Activated CD8-positive, alpha-beta T cell treated with anti-CD3 and anti-CD28 coated beads for 36 hours (primary cell): ENCODE results near the gene HMGA1. TPM values are rescaled to one million over a fixed set of nuclear protein-coding genes. Genes with fewer than 3 reads are reported as not detected.

Experiments used
- ATAC-seq: fragments of 200-7000 bp; cut with Tn5 transposase; one replicate; pipeline ENCODE4 v1.10.0; 2021; ENCODE audit warnings: mild to moderate bottlenecking, moderate library complexity
- CTCF ChIA-PET: fragments of 350-600 bp; sonication (Branson Sonifier 250); formaldehyde crosslinking; loops from one replicate; lab custom pipeline; 2021; ENCODE audit warnings: antibody characterized with exemption; lab: Charles Lee
- POLR2A ChIA-PET: fragments of 350-600 bp; sonication (Branson Sonifier 250); formaldehyde crosslinking; loops from one replicate; lab custom pipeline; 2021; ENCODE audit warnings: antibody characterized with exemption; lab: Charles Lee
- DNase-seq: peaks from one replicate; pipeline ENCODE4 v3.0.0-alpha.2; 2020
- H3K27ac Mint-ChIP-seq: one replicate; pipeline ENCODE4 v1.8.0; 2021; ENCODE audit warnings: mild to moderate bottlenecking, mixed read lengths
- H3K27me3 Mint-ChIP-seq: one replicate; pipeline ENCODE4 v1.8.0; 2021; ENCODE audit warnings: mixed read lengths
- H3K36me3 Mint-ChIP-seq: one replicate; pipeline ENCODE4 v1.8.0; 2021; ENCODE audit warnings: low read depth, mixed read lengths
- H3K4me1 Mint-ChIP-seq: one replicate; pipeline ENCODE4 v1.8.0; 2021; ENCODE audit warnings: low read depth, mixed read lengths
- H3K4me3 Mint-ChIP-seq: one replicate; pipeline ENCODE4 v1.8.0; 2021; ENCODE audit warnings: mild to moderate bottlenecking, moderate library complexity, mixed read lengths
- H3K9me3 Mint-ChIP-seq: one replicate; pipeline ENCODE4 v1.8.0; 2021; ENCODE audit warnings: mixed read lengths
- CTCF ChIP-seq: fragments of 200-600 bp; IDR thresholded peaks from one replicate; pipeline ENCODE4 v1.8.0; 2022; ENCODE audit warnings: antibody characterized with exemption, mild to moderate bottlenecking
- intact Hi-C: fragments of 100-400 bp; cut with micrococcal nuclease; formaldehyde crosslinking; loops from one replicate; pipeline ENCODE4 v1.10.0; 2022
- total RNA-seq, 2 experiments: library from RNA; stranded (reverse); gene quantifications; one replicate each; pipeline ENCODE4 v1.2.3, GENCODE V29; 2021

HMGA1 gene
- total RNA-seq, 2 experiments from 2014 or later = 683 to 709 TPM

GRCh38 chr6:34230653-34231371, 5.9 kb upstream of the HMGA1 start:
- TF ChIP-seq CTCF = no peak
- POLR2A ChIA-PET = no interaction called here

GRCh38 chr6:34231566-34232336, 4.9 kb upstream of the HMGA1 start:
- no peak for ATAC-seq

More at GRCh38 chr6:34230653-34231371, 5.9 kb upstream of the HMGA1 start:
- ATAC-seq (no peak), DNase-seq (no peak)
- intact Hi-C loops = no loop called here
- H3K4me3 Mint-ChIP-seq = no peak overlapping the region
- peaks cover 25% of the 10 kb centered on the region for H3K4me1 Mint-ChIP-seq
- H3K36me3 Mint-ChIP-seq = no peaks in the 10 kb centered on the region
- peak overlapping the region; percentile 31 for H3K27ac Mint-ChIP-seq
- H3K27me3 Mint-ChIP-seq = no peaks in the 10 kb centered on the region
- CTCF ChIA-PET = interaction anchor here (1.3 kb wide), 1 partner anchor 35 kb away, joined by 5 read pairs; no protein-coding TSS in a partner anchor
- H3K9me3 Mint-ChIP-seq = no peaks in the 10 kb centered on the region

GRCh38 chr6:34232901-34233300, 3.8 kb upstream of the HMGA1 start:
- H3K27ac Mint-ChIP-seq = no peak overlapping the region
- H3K9me3 Mint-ChIP-seq = no peaks in the 10 kb centered on the region
- no peak for ATAC-seq
- no peak for DNase-seq
- H3K27me3 Mint-ChIP-seq = no peaks in the 10 kb centered on the region
- no peak for TF ChIP-seq CTCF
- peaks cover 13% of the 10 kb centered on the region for H3K4me1 Mint-ChIP-seq
- H3K36me3 Mint-ChIP-seq = peaks cover 1% of the 10 kb centered on the region
- intact Hi-C loops = no loop called here
- H3K4me3 Mint-ChIP-seq = no peak overlapping the region
- ChIA-PET CTCF (interaction anchor here (0.9 to 1.1 kb wide), 3 partner anchors 9 to 69 kb away, joined by 3 to 4 read pairs (median 3); no protein-coding TSS in a partner anchor), POLR2A (interaction anchor here (0.9 to 1.6 kb wide), 4 partner anchors 9 to 37 kb away, joined by 3 to 8 read pairs (median 4); no protein-coding TSS in a partner anchor)

More at GRCh38 chr6:34231566-34232336, 4.9 kb upstream of the HMGA1 start:
- H3K27ac Mint-ChIP-seq = no peak overlapping the region
- POLR2A ChIA-PET = interaction anchor here (0.9 kb wide), 1 partner anchor 12 kb away, joined by 4 read pairs; no protein-coding TSS in a partner anchor
- no peaks in the 10 kb centered on the region for H3K27me3 Mint-ChIP-seq
- no peak for DNase-seq
- H3K9me3 Mint-ChIP-seq = no peaks in the 10 kb centered on the region
- no peak for TF ChIP-seq CTCF
- CTCF ChIA-PET = interaction anchor here (1.1 to 1.3 kb wide), 2 partner anchors 36 kb away, joined by 4 to 5 read pairs; no protein-coding TSS in a partner anchor
- H3K36me3 Mint-ChIP-seq = no peaks in the 10 kb centered on the region
- no peak overlapping the region for H3K4me3 Mint-ChIP-seq
- intact Hi-C loops = no loop called here
- H3K4me1 Mint-ChIP-seq = peaks cover 24% of the 10 kb centered on the region

GRCh38 chr6:34233867-34234266, 2.8 kb upstream of the HMGA1 start:
- ChIA-PET POLR2A (interaction anchor here (1.1 to 1.6 kb wide), 2 partner anchors 10 to 14 kb away, joined by 3 to 8 read pairs; no protein-coding TSS in a partner anchor), CTCF (no interaction called here)
- ATAC-seq (no peak), DNase-seq (no peak)
- Mint-ChIP-seq H3K4me3 (no peak overlapping the region), H3K27ac (peak overlapping the region; percentile 21), H3K9me3 (no peaks in the 10 kb centered on the region), H3K4me1 (peaks cover 12% of the 10 kb centered on the region), H3K27me3 (no peaks in the 10 kb centered on the region), H3K36me3 (peaks cover 8% of the 10 kb centered on the region)
- TF ChIP-seq CTCF = no peak
- intact Hi-C loops = no loop called here
